Liver (tissue), 9 donors: ENCODE measurements around the gene NCAPH2. TPM values are rescaled to one million over a fixed set of nuclear protein-coding genes. Genes with fewer than 3 reads are reported as not detected.

Experiments
- DNase-seq: peaks from one replicate; pipeline ENCODE4 v3.0.0-alpha.2; 2017; ENCODE audit warnings: low spot score
- H3K27ac ChIP-seq, 2 donors: one replicate each; pipeline ENCODE4 v1.7.0; 2013; ENCODE audit warnings: inconsistent platforms in 2 of 2, low read length in 2 of 2, control low read depth in 1 of 2, low read depth in 1 of 2, mild to moderate bottlenecking in 1 of 2
- H3K27me3 ChIP-seq, 4 donors: one replicate each; pipeline versions ENCODE4 v1.6.1 to v1.7.0; 2013; ENCODE audit warnings: low read length in 3 of 4, inconsistent platforms in 1 of 4, mild to moderate bottlenecking in 1 of 4, moderate library complexity in 1 of 4; ENCODE audit not compliant: control insufficient read depth in 4 of 4, insufficient read depth in 4 of 4
- H3K36me3 ChIP-seq, 4 donors: one replicate each; pipeline versions ENCODE4 v1.6.1 to v1.7.0; 2013; ENCODE audit warnings: low read length in 3 of 4, mild to moderate bottlenecking in 3 of 4, low read depth in 1 of 4, moderate library complexity in 1 of 4; ENCODE audit not compliant: control insufficient read depth in 4 of 4, insufficient read depth in 3 of 4
- H3K4me1 ChIP-seq, 4 donors: one replicate each; pipeline versions ENCODE4 v1.6.1 to v1.7.0; 2013; ENCODE audit warnings: low read length in 3 of 4, mild to moderate bottlenecking in 3 of 4, moderate library complexity in 1 of 4; ENCODE audit not compliant: control insufficient read depth in 4 of 4, insufficient read depth in 4 of 4
- H3K4me3 ChIP-seq, 3 donors: one replicate each; pipeline versions ENCODE4 v1.6.1 to v1.7.0; 2013; ENCODE audit warnings: low read length in 3 of 3, control low read depth in 1 of 3, low read depth in 1 of 3, mild to moderate bottlenecking in 1 of 3
- H3K9ac ChIP-seq, 2 donors: one replicate each; pipeline ENCODE4 v1.7.0; 2013; ENCODE audit warnings: low read length in 2 of 2, mild to moderate bottlenecking in 2 of 2, moderate library complexity in 2 of 2, control low read depth in 1 of 2, low read depth in 1 of 2
- H3K9me3 ChIP-seq, 4 donors: one replicate each; pipeline versions ENCODE4 v1.6.1 to v1.7.0; 2013; ENCODE audit warnings: low read length in 3 of 4; ENCODE audit not compliant: control insufficient read depth in 4 of 4
- EGR1 ChIP-seq, 2 donors: IDR thresholded peaks; 2 replicates each; pipeline ENCODE4 v1.6.1; 2016 to 2018; ENCODE audit warnings: antibody characterized with exemption in 2 of 2, low read depth in 2 of 2
- FOXA1 ChIP-seq: IDR thresholded peaks from 2 replicates; pipeline ENCODE4 v1.6.1; 2016; ENCODE audit warnings: antibody characterized with exemption
- FOXA2 ChIP-seq: IDR thresholded peaks from 2 replicates; pipeline ENCODE4 v1.6.1; 2016; ENCODE audit warnings: antibody characterized with exemption
- GABPA ChIP-seq, 2 donors: IDR thresholded peaks in 1 of 2; conservative IDR thresholded peaks in 1 of 2; 2 replicates each; pipeline ENCODE4 v1.6.1; 2016; ENCODE audit warnings: antibody characterized with exemption in 2 of 2, mild to moderate bottlenecking in 1 of 2, moderate library complexity in 1 of 2
- HNF4A ChIP-seq, 2 donors: conservative IDR thresholded peaks; 2 replicates each; pipeline ENCODE4 v1.6.1; 2016; ENCODE audit warnings: antibody characterized with exemption in 2 of 2, mild to moderate bottlenecking in 2 of 2
- HNF4G ChIP-seq: IDR thresholded peaks from 2 replicates; pipeline ENCODE4 v1.6.1; 2016; ENCODE audit warnings: antibody characterized with exemption
- JUND ChIP-seq, 2 donors: IDR thresholded peaks; 2 replicates each; pipeline ENCODE4 v1.6.1; 2016; ENCODE audit warnings: antibody characterized with exemption in 2 of 2
- NR2F2 ChIP-seq: IDR thresholded peaks from 2 replicates; pipeline ENCODE4 v1.6.1; 2016; ENCODE audit warnings: antibody characterized with exemption
- RXRA ChIP-seq, 2 donors: IDR thresholded peaks; 2 replicates each; pipeline ENCODE4 v1.6.1; 2017 to 2018; ENCODE audit warnings: antibody characterized with exemption in 2 of 2, mild to moderate bottlenecking in 1 of 2
- TAF1 ChIP-seq: conservative IDR thresholded peaks from 2 replicates; pipeline ENCODE4 v1.6.1; 2016; ENCODE audit warnings: antibody characterized with exemption, mild to moderate bottlenecking
- YY1 ChIP-seq: IDR thresholded peaks from 2 replicates; pipeline ENCODE4 v1.6.1; 2016; ENCODE audit warnings: antibody characterized with exemption, mild to moderate bottlenecking
- WGBS: extraction: QIAGEN DNeasy Blood & Tissue Kit; methylation state at CpG from one replicate; pipeline ENCODE4 v1.1.7; 2013; 5-methylcytosine and 5-hydroxymethylcytosine counted together
- polyA plus RNA-seq, 2 donors: library from polyadenylated mRNA; stranded (reverse) in 1 of 2; unstranded in 1 of 2; fragments of 200-250 nt in 1 of 2; fragments of >200 nt in 1 of 2; fragmentation: Nextera tagmentation in 1 of 2; extraction: Ambion mirVana in 1 of 2; gene quantifications; one replicate each; pipeline versions ENCODE4 v1.2.1 to v1.2.3, GENCODE V29; 2013 to 2015
- total RNA-seq, 2 donors: library from RNA; depleted of rRNA; stranded (reverse); fragments of >200 nt; gene quantifications; one replicate each; pipeline ENCODE4 v1.2.3, GENCODE V29; 2014
- TF ChIP-seq, protein P1 (sequence below): fragments of 150-350 bp; IDR thresholded peaks from 2 replicates; pipeline ENCODE4 v1.5.1; 2017; ENCODE audit warnings: improper control_type of control experiment, low read depth, low read length; ENCODE audit not compliant: missing input control
- TF ChIP-seq, protein P2 (sequence below): IDR thresholded peaks from 2 replicates; pipeline ENCODE4 v1.6.1; 2016; ENCODE audit warnings: antibody characterized with exemption
- TF ChIP-seq, protein P3 (sequence below): IDR thresholded peaks from 2 replicates; pipeline ENCODE4 v1.6.1; 2016; ENCODE audit warnings: antibody characterized with exemption
- TF ChIP-seq, protein P4 (sequence below): IDR thresholded peaks from 2 replicates; pipeline ENCODE4 v1.6.1; 2016; ENCODE audit warnings: antibody characterized with exemption, mild to moderate bottlenecking
- donor health status: healthy.
- donor health status: healthy.
- donor health status: healthy.
- donor health status: healthy.
- donor health status: healthy.

NCAPH2 gene
- total and polyA plus RNA-seq, 4 donors = 12.0 to 30.8 (median 13.9) TPM

DNA sequence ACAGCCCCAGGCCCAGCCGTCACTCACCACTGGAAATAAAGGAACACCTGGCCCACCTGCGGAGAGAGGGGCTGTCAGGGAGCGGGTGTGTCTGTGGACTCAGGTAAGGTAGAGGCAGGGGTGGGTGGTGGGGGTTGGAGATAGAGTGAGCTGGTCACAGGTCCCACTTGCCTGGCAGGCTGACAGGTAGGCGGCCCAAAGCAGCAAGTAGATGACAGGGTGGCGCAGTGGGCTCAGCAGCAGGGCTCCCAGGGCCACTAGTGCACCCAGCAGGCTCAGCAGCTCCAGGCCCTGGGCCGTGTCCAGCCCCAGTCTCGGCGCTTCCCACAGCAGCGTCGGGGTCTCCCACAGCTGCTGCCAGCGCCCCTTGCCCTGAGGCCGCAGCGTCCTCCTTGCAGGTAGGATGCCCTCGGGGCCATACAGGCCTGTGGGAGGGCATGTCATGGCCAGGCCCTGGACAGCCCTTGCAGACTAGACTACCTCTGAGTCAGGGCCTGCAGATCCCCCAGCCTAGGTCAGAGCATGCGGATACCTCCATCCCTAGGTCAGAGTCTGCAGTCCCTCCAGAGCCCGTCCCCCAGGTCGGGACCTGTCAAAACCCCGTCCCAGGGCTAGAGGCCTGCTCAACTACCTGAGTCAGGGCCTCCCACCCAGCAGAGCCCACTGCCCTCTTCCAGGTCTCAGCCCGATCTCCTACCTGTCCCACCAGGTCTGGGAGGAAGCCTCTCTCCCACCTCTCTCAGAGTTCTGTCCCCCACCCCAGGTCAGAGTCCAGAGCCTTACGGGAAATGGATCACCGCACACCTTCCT, 1.2 kb upstream of the NCAPH2 start (continued):
- TF ChIP-seq, protein P1, sequence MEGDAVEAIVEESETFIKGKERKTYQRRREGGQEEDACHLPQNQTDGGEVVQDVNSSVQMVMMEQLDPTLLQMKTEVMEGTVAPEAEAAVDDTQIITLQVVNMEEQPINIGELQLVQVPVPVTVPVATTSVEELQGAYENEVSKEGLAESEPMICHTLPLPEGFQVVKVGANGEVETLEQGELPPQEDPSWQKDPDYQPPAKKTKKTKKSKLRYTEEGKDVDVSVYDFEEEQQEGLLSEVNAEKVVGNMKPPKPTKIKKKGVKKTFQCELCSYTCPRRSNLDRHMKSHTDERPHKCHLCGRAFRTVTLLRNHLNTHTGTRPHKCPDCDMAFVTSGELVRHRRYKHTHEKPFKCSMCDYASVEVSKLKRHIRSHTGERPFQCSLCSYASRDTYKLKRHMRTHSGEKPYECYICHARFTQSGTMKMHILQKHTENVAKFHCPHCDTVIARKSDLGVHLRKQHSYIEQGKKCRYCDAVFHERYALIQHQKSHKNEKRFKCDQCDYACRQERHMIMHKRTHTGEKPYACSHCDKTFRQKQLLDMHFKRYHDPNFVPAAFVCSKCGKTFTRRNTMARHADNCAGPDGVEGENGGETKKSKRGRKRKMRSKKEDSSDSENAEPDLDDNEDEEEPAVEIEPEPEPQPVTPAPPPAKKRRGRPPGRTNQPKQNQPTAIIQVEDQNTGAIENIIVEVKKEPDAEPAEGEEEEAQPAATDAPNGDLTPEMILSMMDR = no peak

DNA sequence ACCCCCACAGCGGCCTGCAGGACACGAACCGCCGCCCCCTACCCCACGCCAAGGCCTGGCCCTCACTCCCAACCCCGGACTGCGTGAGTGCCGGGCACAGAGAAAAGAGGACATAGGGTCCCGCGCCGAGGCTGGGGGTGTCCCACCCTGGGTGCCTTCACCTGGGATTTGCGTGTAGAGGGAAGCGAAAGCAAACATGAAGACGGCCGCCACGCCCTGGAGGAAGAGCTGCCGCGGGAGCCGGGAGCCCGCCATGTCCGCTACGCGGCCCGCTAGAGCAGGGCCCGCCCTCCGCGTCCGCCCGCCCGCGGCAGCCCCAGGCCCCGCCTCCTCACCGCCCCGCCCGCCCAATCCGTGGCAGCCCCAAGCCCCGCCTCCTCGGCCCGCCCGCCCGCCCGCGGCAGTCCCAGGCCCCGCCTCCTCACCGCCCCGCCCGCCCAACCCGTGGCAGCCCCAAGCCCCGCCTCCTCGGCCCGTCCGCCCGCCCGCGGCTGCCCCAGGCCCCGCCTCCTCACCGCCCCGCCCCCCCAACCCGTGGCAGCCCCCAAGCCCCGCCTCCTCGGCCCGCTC, 518 bp upstream of the NCAPH2 start, which contains the start of gene LMF2:
LMF2 (minus strand) TSS at position 282 of the 570 bp plus-strand sequence; CDS start at position 255, 27 bp downstream.
- H3K27me3 ChIP-seq = no peaks in the 10 kb centered on the region
- peaks cover 0 to 19% (median 7%) of the 10 kb centered on the region in 4 donors for H3K36me3 ChIP-seq
- peak; percentile 100 for DNase-seq
- peaks cover 11 to 27% (median 24%) of the 10 kb centered on the region in 4 donors for H3K4me1 ChIP-seq
- peak within 1 kb of the TSS; percentile 87 to 97 (median 89) for H3K4me3 ChIP-seq
- no peaks in the 10 kb centered on the region for H3K9me3 ChIP-seq
- under 1% methylated on average over 62 of the region's 62 CpGs for WGBS
- peak within 1 kb of the TSS; percentile 86 to 90 for H3K27ac ChIP-seq
- TF ChIP-seq, protein P2, sequence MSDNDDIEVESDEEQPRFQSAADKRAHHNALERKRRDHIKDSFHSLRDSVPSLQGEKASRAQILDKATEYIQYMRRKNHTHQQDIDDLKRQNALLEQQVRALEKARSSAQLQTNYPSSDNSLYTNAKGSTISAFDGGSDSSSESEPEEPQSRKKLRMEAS = no peak
- no peak for TF ChIP-seq FOXA1
- no peak for TF ChIP-seq JUND (IDR thresholded peaks at IDR 0.05)
- no peak for TF ChIP-seq NR2F2
- TF ChIP-seq HNF4A (conservative IDR thresholded peaks at IDR 0.05) = no peak
- H3K9ac ChIP-seq = peak within 1 kb of the TSS; percentile 86 to 99

DNA sequence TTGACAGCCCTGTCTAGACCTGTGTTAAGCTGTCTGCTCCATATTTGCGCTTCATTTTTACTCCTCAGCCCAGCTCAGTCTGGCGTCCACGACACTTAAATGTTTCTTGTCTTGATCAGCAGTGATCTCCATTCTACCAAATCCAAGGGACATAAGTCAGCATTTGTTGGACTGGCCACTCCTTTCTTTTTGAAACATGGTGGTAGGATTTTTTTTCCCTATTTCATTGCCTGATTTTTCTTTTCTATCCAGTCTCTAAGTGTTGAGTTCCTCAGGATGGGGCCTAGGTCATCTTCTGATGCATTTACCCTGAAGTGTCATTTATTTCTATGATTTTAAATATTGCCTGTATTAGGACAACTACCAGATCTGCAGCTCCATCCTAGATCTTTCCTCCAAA, 873 bp downstream of the NCAPH2 start:
- no peak for DNase-seq
- Histone ChIP-seq H3K9ac (peak overlapping the region; percentile 39 to 86), H3K36me3 (peaks cover 0 to 7% (median 2%) of the 10 kb centered on the region in 4 donors), H3K27me3 (no peaks in the 10 kb centered on the region), H3K27ac (peak overlapping the region; percentile 86 to 90), H3K4me3 (peak overlapping the region; percentile 67 to 97 (median 67)), H3K9me3 (no peaks in the 10 kb centered on the region), H3K4me1 (peaks cover 11 to 27% (median 24%) of the 10 kb centered on the region in 4 donors)
- TF ChIP-seq GABPA (IDR thresholded peaks at IDR 0.05 in 1 of 2, conservative IDR thresholded peaks at IDR 0.05 in 1 of 2) (no peak), HNF4G (no peak), FOXA2 (no peak), EGR1 (IDR thresholded peaks at IDR 0.05; ENCODE audit: low read depth in 2 of 2) (no peak), HNF4A (conservative IDR thresholded peaks at IDR 0.05) (no peak), TAF1 (no peak), YY1 (no peak), NR2F2 (no peak), JUND (IDR thresholded peaks at IDR 0.05) (no peak), RXRA (IDR thresholded peaks at IDR 0.05) (no peak)
- TF ChIP-seq, protein P1 = no peak
- TF ChIP-seq, protein P2 = no peak
- TF ChIP-seq, protein P3, sequence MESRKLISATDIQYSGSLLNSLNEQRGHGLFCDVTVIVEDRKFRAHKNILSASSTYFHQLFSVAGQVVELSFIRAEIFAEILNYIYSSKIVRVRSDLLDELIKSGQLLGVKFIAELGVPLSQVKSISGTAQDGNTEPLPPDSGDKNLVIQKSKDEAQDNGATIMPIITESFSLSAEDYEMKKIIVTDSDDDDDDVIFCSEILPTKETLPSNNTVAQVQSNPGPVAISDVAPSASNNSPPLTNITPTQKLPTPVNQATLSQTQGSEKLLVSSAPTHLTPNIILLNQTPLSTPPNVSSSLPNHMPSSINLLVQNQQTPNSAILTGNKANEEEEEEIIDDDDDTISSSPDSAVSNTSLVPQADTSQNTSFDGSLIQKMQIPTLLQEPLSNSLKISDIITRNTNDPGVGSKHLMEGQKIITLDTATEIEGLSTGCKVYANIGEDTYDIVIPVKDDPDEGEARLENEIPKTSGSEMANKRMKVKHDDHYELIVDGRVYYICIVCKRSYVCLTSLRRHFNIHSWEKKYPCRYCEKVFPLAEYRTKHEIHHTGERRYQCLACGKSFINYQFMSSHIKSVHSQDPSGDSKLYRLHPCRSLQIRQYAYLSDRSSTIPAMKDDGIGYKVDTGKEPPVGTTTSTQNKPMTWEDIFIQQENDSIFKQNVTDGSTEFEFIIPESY = no peak
- TF ChIP-seq, protein P4, sequence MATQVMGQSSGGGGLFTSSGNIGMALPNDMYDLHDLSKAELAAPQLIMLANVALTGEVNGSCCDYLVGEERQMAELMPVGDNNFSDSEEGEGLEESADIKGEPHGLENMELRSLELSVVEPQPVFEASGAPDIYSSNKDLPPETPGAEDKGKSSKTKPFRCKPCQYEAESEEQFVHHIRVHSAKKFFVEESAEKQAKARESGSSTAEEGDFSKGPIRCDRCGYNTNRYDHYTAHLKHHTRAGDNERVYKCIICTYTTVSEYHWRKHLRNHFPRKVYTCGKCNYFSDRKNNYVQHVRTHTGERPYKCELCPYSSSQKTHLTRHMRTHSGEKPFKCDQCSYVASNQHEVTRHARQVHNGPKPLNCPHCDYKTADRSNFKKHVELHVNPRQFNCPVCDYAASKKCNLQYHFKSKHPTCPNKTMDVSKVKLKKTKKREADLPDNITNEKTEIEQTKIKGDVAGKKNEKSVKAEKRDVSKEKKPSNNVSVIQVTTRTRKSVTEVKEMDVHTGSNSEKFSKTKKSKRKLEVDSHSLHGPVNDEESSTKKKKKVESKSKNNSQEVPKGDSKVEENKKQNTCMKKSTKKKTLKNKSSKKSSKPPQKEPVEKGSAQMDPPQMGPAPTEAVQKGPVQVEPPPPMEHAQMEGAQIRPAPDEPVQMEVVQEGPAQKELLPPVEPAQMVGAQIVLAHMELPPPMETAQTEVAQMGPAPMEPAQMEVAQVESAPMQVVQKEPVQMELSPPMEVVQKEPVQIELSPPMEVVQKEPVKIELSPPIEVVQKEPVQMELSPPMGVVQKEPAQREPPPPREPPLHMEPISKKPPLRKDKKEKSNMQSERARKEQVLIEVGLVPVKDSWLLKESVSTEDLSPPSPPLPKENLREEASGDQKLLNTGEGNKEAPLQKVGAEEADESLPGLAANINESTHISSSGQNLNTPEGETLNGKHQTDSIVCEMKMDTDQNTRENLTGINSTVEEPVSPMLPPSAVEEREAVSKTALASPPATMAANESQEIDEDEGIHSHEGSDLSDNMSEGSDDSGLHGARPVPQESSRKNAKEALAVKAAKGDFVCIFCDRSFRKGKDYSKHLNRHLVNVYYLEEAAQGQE = no peak
- WGBS = 23% methylated on average over 3 of the region's 3 CpGs
